ENCODE data around the gene ATRN. TPM values are rescaled to one million over a fixed set of nuclear protein-coding genes. Genes with fewer than 3 reads are reported as not detected.
"Not testable (repeated sequence)": the region's sequence is repeated elsewhere in the genome, so short reads cannot be mapped to it uniquely, and the experiment has no call there.

Gene ATRN
- total RNA-seq, 1 donor from 2014 or later: 42.2 TPM

- no peak for DNase-seq (ENCODE audit: low spot score)
Observed at GRCh38 chr20:3470208-3470626, 601 bp upstream of the ATRN start.

DNA sequence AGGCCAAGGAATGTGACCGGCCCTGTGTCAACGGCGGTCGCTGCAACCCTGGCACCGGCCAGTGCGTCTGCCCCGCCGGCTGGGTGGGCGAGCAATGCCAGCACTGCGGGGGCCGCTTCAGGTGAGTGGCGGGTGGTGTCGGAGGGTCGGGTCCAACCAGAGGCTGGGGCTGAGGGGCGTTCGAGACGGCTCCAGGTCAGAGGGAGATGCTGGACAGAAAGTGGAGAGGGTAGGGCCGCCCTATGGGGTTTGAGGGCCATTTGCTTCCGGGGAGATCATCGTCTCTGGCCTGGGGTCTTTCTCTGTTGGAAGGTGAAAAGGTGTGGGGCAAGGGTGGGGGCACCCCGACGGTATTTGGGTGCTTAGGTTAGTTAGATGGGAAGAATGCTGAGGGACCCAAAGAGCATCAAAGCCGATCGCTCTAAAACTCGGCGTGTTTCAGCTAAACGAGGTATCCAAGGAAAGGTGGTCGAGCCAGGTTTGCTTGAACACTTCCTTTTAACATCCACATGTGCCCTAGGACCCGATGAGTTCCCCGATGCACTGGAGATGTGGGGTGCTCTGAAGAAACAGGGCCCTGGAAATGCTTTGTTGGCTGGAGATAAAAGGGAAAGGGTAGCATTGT lies 691 bp downstream of the ATRN start:
- DNase-seq (ENCODE audit: low spot score): no peak

DNA sequence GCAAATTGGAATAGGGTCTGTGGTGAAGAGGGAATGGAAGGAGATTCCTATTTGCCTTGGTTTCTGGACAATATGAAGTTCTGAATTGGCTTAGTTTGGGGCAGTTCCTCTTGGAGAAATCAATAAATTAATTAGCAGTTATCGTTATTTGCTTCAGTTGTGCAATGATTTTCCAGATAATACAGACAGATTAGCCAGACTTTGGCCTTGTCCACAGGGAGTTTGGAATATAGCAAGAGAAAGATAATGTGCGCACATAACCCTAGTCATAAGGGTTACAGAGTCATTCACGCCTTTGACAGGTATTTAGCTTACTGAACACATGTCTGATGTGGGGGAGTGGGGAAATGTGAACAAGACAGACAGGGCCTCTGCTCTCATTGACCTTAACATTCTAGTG lies 1.3 kb downstream of the ATRN start:
- DNase-seq (ENCODE audit: low spot score): no peak

GRCh38 chr20:3473324-3473723 lies 2.5 kb downstream of the ATRN start:
- DNase-seq (ENCODE audit: low spot score): no peak

- no peak for DNase-seq (ENCODE audit: low spot score)
Observed at GRCh38 chr20:3473944-3474343, 3.1 kb downstream of the ATRN start.

GRCh38 chr20:3477003-3477860 lies 6.4 kb downstream of the ATRN start:
- not testable (repeated sequence) for DNase-seq (ENCODE audit: low spot score)

GRCh38 chr20:3477861-3478544 lies 7.2 kb downstream of the ATRN start:
- DNase-seq (ENCODE audit: low spot score): no peak

- no peak for DNase-seq (ENCODE audit: low spot score)
Observed at GRCh38 chr20:3479025-3479424, 8.2 kb downstream of the ATRN start.

- no peak for DNase-seq (ENCODE audit: low spot score)
Observed at GRCh38 chr20:3479759-3480615, 9.2 kb downstream of the ATRN start.

DNA sequence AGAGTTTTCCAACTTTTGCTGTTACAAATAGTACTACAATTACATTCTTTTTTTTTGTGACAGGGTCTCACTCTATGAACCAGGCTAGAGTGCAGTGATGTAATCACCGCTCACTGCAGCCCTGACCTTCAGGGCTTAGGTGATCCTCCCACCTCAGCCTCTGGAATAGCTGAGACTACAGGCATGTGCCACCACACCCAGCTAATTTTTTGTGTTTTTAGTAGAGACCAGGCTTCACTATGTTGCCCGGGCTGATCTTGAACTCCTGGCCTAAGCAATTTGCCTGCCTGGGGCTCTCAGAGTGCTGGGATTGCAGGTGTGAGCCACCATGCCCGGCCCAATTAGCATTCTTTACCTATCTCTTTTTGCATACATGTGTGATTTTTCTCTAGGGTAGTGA lies 12.5 kb downstream of the ATRN start:
- no peak for DNase-seq (ENCODE audit: low spot score)

GRCh38 chr20:3483784-3484183 lies 13.0 kb downstream of the ATRN start:
- DNase-seq (ENCODE audit: low spot score): no peak

GRCh38 chr20:3485913-3486312 lies 15.1 kb downstream of the ATRN start:
- DNase-seq (ENCODE audit: low spot score): no peak

- no peak for DNase-seq (ENCODE audit: low spot score)
Observed at GRCh38 chr20:3486850-3487249, 16.0 kb downstream of the ATRN start.

DNA sequence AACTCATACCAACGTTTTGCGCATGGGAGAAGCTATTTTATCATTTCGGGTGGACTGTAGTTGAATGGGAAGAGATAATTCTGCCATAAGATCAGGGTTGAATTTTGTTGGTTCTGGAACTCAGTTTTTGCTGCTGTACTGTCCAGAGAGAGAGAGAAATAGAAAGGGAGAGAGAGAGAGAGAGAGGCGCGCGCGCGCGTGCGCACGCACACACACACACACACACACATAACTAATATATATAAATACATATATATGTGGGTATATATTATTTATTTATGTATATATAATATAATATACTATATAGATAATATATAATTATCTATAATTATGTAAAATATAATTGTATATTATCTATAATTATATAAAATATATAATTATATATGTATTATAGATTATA lies 21.9 kb downstream of the ATRN start:
- DNase-seq (ENCODE audit: low spot score): no peak

DNA sequence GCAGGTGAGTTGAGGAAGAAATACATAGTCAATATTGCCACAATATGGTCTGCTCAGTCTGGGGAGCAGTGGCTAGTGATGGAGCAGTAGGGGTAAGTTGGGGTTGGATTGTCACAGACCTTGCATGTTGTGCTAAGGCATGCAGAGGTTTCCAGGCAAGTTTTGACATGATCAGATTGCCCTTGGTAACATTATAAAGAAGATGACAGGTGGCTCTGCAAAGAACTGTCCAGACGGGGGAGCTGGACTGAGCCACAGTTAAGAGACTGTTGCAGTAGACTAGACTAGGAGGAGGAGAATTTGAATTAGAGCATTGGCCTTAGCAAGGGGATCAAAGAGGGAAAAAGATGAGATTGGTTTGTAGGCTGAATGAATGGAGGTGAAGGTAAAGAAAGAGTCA lies 23.4 kb downstream of the ATRN start:
- no peak for DNase-seq (ENCODE audit: low spot score)

DNA sequence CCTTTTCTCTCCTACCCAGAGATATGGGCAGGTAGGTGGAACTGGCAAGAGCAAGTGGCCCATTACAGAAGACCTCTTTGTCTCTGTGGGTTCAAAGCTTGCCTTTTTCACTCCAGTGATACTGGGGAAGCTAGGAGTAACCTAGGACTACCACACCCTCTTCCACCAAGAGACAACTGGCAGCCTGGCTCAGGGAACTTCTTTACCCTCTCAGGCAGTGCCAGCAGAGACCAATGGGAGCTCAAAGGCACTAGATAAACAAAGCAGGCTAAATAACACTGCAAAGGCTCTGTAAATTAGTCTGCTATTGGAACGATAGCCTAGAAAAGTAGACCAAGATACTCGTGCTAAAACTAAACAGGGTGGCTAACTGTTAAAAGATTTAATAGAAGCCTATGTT lies 32.1 kb downstream of the ATRN start:
- no peak for DNase-seq (ENCODE audit: low spot score)

DNA sequence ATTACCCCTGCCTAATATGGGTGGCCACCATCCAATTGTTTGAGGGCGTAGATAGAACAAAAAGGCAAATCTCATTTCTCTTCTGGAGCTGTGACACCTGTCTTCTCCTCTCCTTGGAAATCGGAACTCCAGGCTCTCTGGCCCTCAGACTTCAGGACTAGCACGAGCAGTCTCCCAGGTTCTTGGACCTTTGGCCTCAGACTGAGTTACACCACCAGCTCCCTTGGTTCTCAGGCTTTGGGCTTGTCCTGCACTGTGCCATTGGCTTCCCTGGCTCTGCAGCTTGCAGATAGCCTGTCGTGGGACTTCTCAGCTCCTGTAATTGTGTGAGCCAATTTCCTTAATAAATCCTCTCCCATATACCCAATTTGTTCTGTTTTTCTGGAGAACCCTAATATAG lies 34.3 kb downstream of the ATRN start:
- no peak for DNase-seq (ENCODE audit: low spot score)

GRCh38 chr20:3509064-3509463 lies 38.2 kb downstream of the ATRN start:
- no peak for DNase-seq (ENCODE audit: low spot score)

- no peak for DNase-seq (ENCODE audit: low spot score)
Observed at GRCh38 chr20:3510110-3510509, 39.3 kb downstream of the ATRN start.

GRCh38 chr20:3512239-3512638 lies 41.4 kb downstream of the ATRN start:
- not testable (repeated sequence) for DNase-seq (ENCODE audit: low spot score)

DNA sequence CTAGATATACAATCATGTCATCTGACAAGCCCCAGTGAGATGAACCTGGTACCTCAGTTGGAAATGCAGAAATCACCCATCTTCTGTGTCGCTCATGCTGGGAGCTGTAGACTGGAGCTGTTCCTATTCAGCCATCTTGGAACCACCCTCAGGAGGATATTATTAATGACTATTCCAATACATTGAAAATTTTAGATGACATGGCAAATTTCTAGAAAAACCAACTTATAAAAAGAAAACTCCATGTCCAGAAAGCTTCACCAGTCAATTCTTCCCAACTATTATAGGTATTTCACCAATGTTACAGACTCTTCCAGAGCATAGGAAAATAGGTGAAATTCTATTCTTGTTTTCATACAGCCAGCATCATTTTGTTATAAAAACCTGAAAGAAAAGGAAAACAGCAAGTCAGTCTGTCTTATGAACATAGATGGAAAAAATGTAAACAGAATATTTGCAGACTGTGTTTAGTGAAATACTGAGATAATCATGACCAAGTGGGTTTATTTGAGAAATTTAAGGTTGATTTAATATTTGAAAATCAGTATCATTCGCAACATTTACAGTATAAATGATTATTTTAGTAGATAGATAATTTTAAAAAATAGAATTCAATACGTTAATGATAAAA lies 43.3 kb downstream of the ATRN start:
- DNase-seq (ENCODE audit: low spot score): no peak
